HEK293 (cell line): ENCODE results near the gene PYGO2.
A peak's percentile ranks its signal among the peaks of the same experiment; 100 is the strongest.

ENCODE experiments used
- KLF10 ChIP-seq: fragments of 450-650 bp; IDR thresholded peaks from 2 replicates; pipeline ENCODE4 v1.5.1; 2018; ENCODE audit warnings: missing biosample characterization, mild to moderate bottlenecking, missing genetic modification characterization
- RBAK ChIP-seq: fragments of 450-650 bp; formaldehyde crosslinking; IDR thresholded peaks from 2 replicates; pipeline ENCODE4 v1.5.1; 2016; ENCODE audit warnings: missing biosample characterization, missing genetic modification characterization
- TSHZ1 ChIP-seq: fragments of 450-650 bp; formaldehyde crosslinking; IDR thresholded peaks from 2 replicates; pipeline ENCODE4 v1.5.1; 2016; ENCODE audit warnings: missing biosample characterization, missing genetic modification characterization, borderline replicate concordance
- ZBTB1 ChIP-seq: fragments of 450-650 bp; formaldehyde crosslinking; IDR thresholded peaks from 2 replicates; pipeline ENCODE4 v1.5.1; 2016; ENCODE audit warnings: missing biosample characterization, missing genetic modification characterization
- ZBTB10 ChIP-seq: fragments of 450-650 bp; formaldehyde crosslinking; IDR thresholded peaks from 2 replicates; pipeline ENCODE4 v1.5.1; 2016; ENCODE audit warnings: missing biosample characterization, missing genetic modification characterization
- ZBTB21 ChIP-seq: fragments of 450-650 bp; formaldehyde crosslinking; IDR thresholded peaks from 2 replicates; pipeline ENCODE4 v1.5.1; 2017; ENCODE audit warnings: missing biosample characterization, missing genetic modification characterization
- ZBTB26 ChIP-seq: fragments of 450-650 bp; formaldehyde crosslinking; optimal IDR thresholded peaks from 2 replicates; pipeline ENCODE3; 2016; ENCODE audit warnings: missing biosample characterization, mild to moderate bottlenecking, missing genetic modification characterization
- ZNF184 ChIP-seq: fragments of 450-650 bp; IDR thresholded peaks from 2 replicates; pipeline ENCODE4 v1.5.1; 2018; ENCODE audit warnings: missing biosample characterization, mild to moderate bottlenecking, missing genetic modification characterization
- ZNF23 ChIP-seq: fragments of 450-650 bp; formaldehyde crosslinking; IDR thresholded peaks from 2 replicates; pipeline ENCODE4 v1.5.1; 2016; ENCODE audit warnings: missing biosample characterization, missing genetic modification characterization, borderline replicate concordance
- ZNF280C ChIP-seq: fragments of 450-650 bp; formaldehyde crosslinking; IDR thresholded peaks from 2 replicates; pipeline ENCODE4 v1.5.1; 2016; ENCODE audit warnings: missing biosample characterization, missing genetic modification characterization
- ZNF37A ChIP-seq: fragments of 450-650 bp; IDR thresholded peaks from 2 replicates; pipeline ENCODE4 v1.5.1; 2018; ENCODE audit warnings: missing biosample characterization, missing genetic modification characterization
- ZNF416 ChIP-seq: fragments of 450-650 bp; formaldehyde crosslinking; IDR thresholded peaks from 2 replicates; pipeline ENCODE4 v1.5.1; 2016; ENCODE audit warnings: missing biosample characterization, missing genetic modification characterization
- ZNF654 ChIP-seq: fragments of 450-650 bp; formaldehyde crosslinking; IDR thresholded peaks from 2 replicates; pipeline ENCODE4 v1.5.1; 2016; ENCODE audit warnings: low read depth, missing biosample characterization, missing genetic modification characterization
- ZNF664 ChIP-seq: fragments of 450-650 bp; formaldehyde crosslinking; IDR thresholded peaks from 2 replicates; pipeline ENCODE4 v1.5.1; 2016; ENCODE audit warnings: missing biosample characterization, missing genetic modification characterization
- ZNF670 ChIP-seq: fragments of 450-650 bp; formaldehyde crosslinking; IDR thresholded peaks from 2 replicates; pipeline ENCODE4 v1.5.1; 2016; ENCODE audit warnings: missing biosample characterization, missing genetic modification characterization, low read depth
- ZNF677 ChIP-seq: fragments of 450-650 bp; IDR thresholded peaks from 2 replicates; pipeline ENCODE4 v1.5.0; 2018; ENCODE audit warnings: missing biosample characterization, mild to moderate bottlenecking, missing genetic modification characterization, moderate library complexity
- ZNF692 ChIP-seq: fragments of 450-650 bp; formaldehyde crosslinking; IDR thresholded peaks from 2 replicates; pipeline ENCODE4 v1.5.1; 2016; ENCODE audit warnings: missing biosample characterization, missing genetic modification characterization
- ZNF704 ChIP-seq: fragments of 450-650 bp; formaldehyde crosslinking; IDR thresholded peaks from 2 replicates; pipeline ENCODE4 v1.5.1; 2016; ENCODE audit warnings: missing biosample characterization, missing genetic modification characterization
- ZNF785 ChIP-seq: fragments of 450-650 bp; formaldehyde crosslinking; IDR thresholded peaks from 2 replicates; pipeline ENCODE4 v1.5.1; 2016; ENCODE audit warnings: missing biosample characterization, missing genetic modification characterization
- ZNF830 ChIP-seq: fragments of 450-650 bp; IDR thresholded peaks from 2 replicates; pipeline ENCODE4 v1.5.0; 2018; ENCODE audit warnings: missing biosample characterization, missing genetic modification characterization, low read depth, mild to moderate bottlenecking, moderate library complexity
- ZSCAN16 ChIP-seq: fragments of 450-650 bp; formaldehyde crosslinking; IDR thresholded peaks from 2 replicates; pipeline ENCODE4 v1.5.1; 2016; ENCODE audit warnings: missing biosample characterization, missing genetic modification characterization
- ZSCAN30 ChIP-seq: fragments of 450-650 bp; IDR thresholded peaks from 2 replicates; pipeline ENCODE4 v1.5.1; 2018; ENCODE audit warnings: missing biosample characterization, mild to moderate bottlenecking, missing genetic modification characterization, moderate library complexity

PYGO2 gene

GRCh38 chr1:154974808-154975408 lies 13.3 kb upstream of the PYGO2 start (continued):
- no peak for TF ChIP-seq RBAK (tag by site-specific recombination)
- no peak for TF ChIP-seq ZNF664 (tag by site-specific recombination)
- no peak for TF ChIP-seq ZNF280C (tag by site-specific recombination)
- TF ChIP-seq ZBTB1 (tag by site-specific recombination), result no peak
- TF ChIP-seq ZNF704 (tag by site-specific recombination), result no peak
- no peak for TF ChIP-seq ZSCAN30 (tag by site-specific recombination)
- TF ChIP-seq ZNF184 (tag by site-specific recombination), result no peak
- no peak for TF ChIP-seq ZNF830
- no peak for TF ChIP-seq ZBTB21
- TF ChIP-seq ZNF677 (tag by site-specific recombination), result no peak
- TF ChIP-seq ZNF692 (tag by site-specific recombination), result no peak
- no peak for TF ChIP-seq TSHZ1
- no peak for TF ChIP-seq ZNF37A
- peak; percentile 62; the same call in 1 of the 2 replicates for TF ChIP-seq KLF10 (tag by site-specific recombination)
- TF ChIP-seq ZNF670 (tag by site-specific recombination), result no peak
- no peak for TF ChIP-seq ZBTB26 (tag by site-specific recombination)
- no peak for TF ChIP-seq ZBTB10
- no peak for TF ChIP-seq ZSCAN16
- no peak for TF ChIP-seq ZNF416 (tag by site-specific recombination)
- TF ChIP-seq ZNF654 (tag by site-specific recombination), result no peak
- no peak for TF ChIP-seq ZNF785
- no peak for TF ChIP-seq ZNF23
